ENCODE measurements around the gene FARP1.

FARP1 gene

GRCh38 chr13:98334620-98335205, 191.8 kb downstream of the FARP1 start:
- DNase-seq (ENCODE audit: low read depth in 2 of 2) = no peak

GRCh38 chr13:98335721-98336120, 192.8 kb downstream of the FARP1 start:
- DNase-seq (ENCODE audit: low read depth in 2 of 2) = no peak

GRCh38 chr13:98338310-98338709, 195.4 kb downstream of the FARP1 start:
- DNase-seq (ENCODE audit: low read depth in 2 of 2) = no peak

GRCh38 chr13:98339684-98340425, 197.0 kb downstream of the FARP1 start:
- DNase-seq (ENCODE audit: low read depth in 2 of 2) = no peak

- DNase-seq (ENCODE audit: low read depth in 2 of 2) = no peak
Measured at GRCh38 chr13:98342953-98343352, 200.1 kb downstream of the FARP1 start.

- no peak for DNase-seq (ENCODE audit: low read depth in 2 of 2)
Measured at GRCh38 chr13:98343461-98343860, 200.6 kb downstream of the FARP1 start.

GRCh38 chr13:98344392-98344791, 201.5 kb downstream of the FARP1 start:
- DNase-seq (ENCODE audit: low read depth in 2 of 2) = no peak

- no peak for DNase-seq (ENCODE audit: low read depth in 2 of 2)
Measured at GRCh38 chr13:98345107-98345935, 202.4 kb downstream of the FARP1 start.

GRCh38 chr13:98346904-98347636, 204.2 kb downstream of the FARP1 start:
- no peak for DNase-seq (ENCODE audit: low read depth in 2 of 2)

- DNase-seq (ENCODE audit: low read depth in 2 of 2) = no peak
Measured at GRCh38 chr13:98347756-98348155, 204.9 kb downstream of the FARP1 start.

- no peak for DNase-seq (ENCODE audit: low read depth in 2 of 2)
Measured at GRCh38 chr13:98348466-98349200, 205.7 kb downstream of the FARP1 start.

GRCh38 chr13:98349731-98350305, 206.9 kb downstream of the FARP1 start:
- DNase-seq (ENCODE audit: low read depth in 2 of 2) = no peak

- DNase-seq (ENCODE audit: low read depth in 2 of 2) = no peak
Measured at GRCh38 chr13:98350746-98351330, 207.9 kb downstream of the FARP1 start.

- no peak for DNase-seq (ENCODE audit: low read depth in 2 of 2)
Measured at GRCh38 chr13:98351636-98352035, 208.7 kb downstream of the FARP1 start.

GRCh38 chr13:98352226-98352625, 209.3 kb downstream of the FARP1 start:
- no peak for DNase-seq (ENCODE audit: low read depth in 2 of 2)

- DNase-seq (ENCODE audit: low read depth in 2 of 2) = no peak
Measured at GRCh38 chr13:98353750-98354149, 210.9 kb downstream of the FARP1 start.

GRCh38 chr13:98358937-98359336, 216.0 kb downstream of the FARP1 start:
- DNase-seq (ENCODE audit: low read depth in 2 of 2) = no peak

GRCh38 chr13:98360545-98360944, 217.7 kb downstream of the FARP1 start:
- no peak for DNase-seq (ENCODE audit: low read depth in 2 of 2)

GRCh38 chr13:98363326-98363725, 220.4 kb downstream of the FARP1 start:
- no peak for DNase-seq (ENCODE audit: low read depth in 2 of 2)

- no peak for DNase-seq (ENCODE audit: low read depth in 2 of 2)
Measured at GRCh38 chr13:98364179-98364578, 221.3 kb downstream of the FARP1 start.

- no peak for DNase-seq (ENCODE audit: low read depth in 2 of 2)
Measured at GRCh38 chr13:98364647-98365046, 221.8 kb downstream of the FARP1 start.

Measured in stimulated activated CD4-positive, alpha-beta T cell treated with anti-CD3 and anti-CD28 coated beads, Interleukin-12 subunit alpha, Interleukin-12 subunit beta, amount 100 ng/mL, for 24 hours (primary cell).